Liver (tissue), 9 donors: ENCODE measurements around the gene LAMB3. TPM values are rescaled to one million over a fixed set of nuclear protein-coding genes. Genes with fewer than 3 reads are reported as not detected.

Source experiments
- DNase-seq: peaks from one replicate; pipeline ENCODE4 v3.0.0-alpha.2; 2017; ENCODE audit warnings: low spot score
- H3K27ac ChIP-seq, 2 donors: one replicate each; pipeline ENCODE4 v1.7.0; 2013; ENCODE audit warnings: inconsistent platforms in 2 of 2, low read length in 2 of 2, control low read depth in 1 of 2, low read depth in 1 of 2, mild to moderate bottlenecking in 1 of 2
- H3K27me3 ChIP-seq, 4 donors: one replicate each; pipeline versions ENCODE4 v1.6.1 to v1.7.0; 2013; ENCODE audit warnings: low read length in 3 of 4, inconsistent platforms in 1 of 4, mild to moderate bottlenecking in 1 of 4, moderate library complexity in 1 of 4; ENCODE audit not compliant: control insufficient read depth in 4 of 4, insufficient read depth in 4 of 4
- H3K36me3 ChIP-seq, 4 donors: one replicate each; pipeline versions ENCODE4 v1.6.1 to v1.7.0; 2013; ENCODE audit warnings: low read length in 3 of 4, mild to moderate bottlenecking in 3 of 4, low read depth in 1 of 4, moderate library complexity in 1 of 4; ENCODE audit not compliant: control insufficient read depth in 4 of 4, insufficient read depth in 3 of 4
- H3K4me1 ChIP-seq, 4 donors: one replicate each; pipeline versions ENCODE4 v1.6.1 to v1.7.0; 2013; ENCODE audit warnings: low read length in 3 of 4, mild to moderate bottlenecking in 3 of 4, moderate library complexity in 1 of 4; ENCODE audit not compliant: control insufficient read depth in 4 of 4, insufficient read depth in 4 of 4
- H3K4me3 ChIP-seq, 3 donors: one replicate each; pipeline versions ENCODE4 v1.6.1 to v1.7.0; 2013; ENCODE audit warnings: low read length in 3 of 3, control low read depth in 1 of 3, low read depth in 1 of 3, mild to moderate bottlenecking in 1 of 3
- H3K9ac ChIP-seq, 2 donors: one replicate each; pipeline ENCODE4 v1.7.0; 2013; ENCODE audit warnings: low read length in 2 of 2, mild to moderate bottlenecking in 2 of 2, moderate library complexity in 2 of 2, control low read depth in 1 of 2, low read depth in 1 of 2
- H3K9me3 ChIP-seq, 4 donors: one replicate each; pipeline versions ENCODE4 v1.6.1 to v1.7.0; 2013; ENCODE audit warnings: low read length in 3 of 4; ENCODE audit not compliant: control insufficient read depth in 4 of 4
- CTCF ChIP-seq: fragments of 150-350 bp; IDR thresholded peaks from 2 replicates; pipeline ENCODE4 v1.5.1; 2017; ENCODE audit warnings: improper control_type of control experiment, low read depth, low read length; ENCODE audit not compliant: missing input control
- FOXA1 ChIP-seq: IDR thresholded peaks from 2 replicates; pipeline ENCODE4 v1.6.1; 2016; ENCODE audit warnings: antibody characterized with exemption
- FOXA2 ChIP-seq: IDR thresholded peaks from 2 replicates; pipeline ENCODE4 v1.6.1; 2016; ENCODE audit warnings: antibody characterized with exemption
- GABPA ChIP-seq, 2 donors: IDR thresholded peaks in 1 of 2; conservative IDR thresholded peaks in 1 of 2; 2 replicates each; pipeline ENCODE4 v1.6.1; 2016; ENCODE audit warnings: antibody characterized with exemption in 2 of 2, mild to moderate bottlenecking in 1 of 2, moderate library complexity in 1 of 2
- HNF4A ChIP-seq, 2 donors: conservative IDR thresholded peaks; 2 replicates each; pipeline ENCODE4 v1.6.1; 2016; ENCODE audit warnings: antibody characterized with exemption in 2 of 2, mild to moderate bottlenecking in 2 of 2
- HNF4G ChIP-seq: IDR thresholded peaks from 2 replicates; pipeline ENCODE4 v1.6.1; 2016; ENCODE audit warnings: antibody characterized with exemption
- JUND ChIP-seq, 2 donors: IDR thresholded peaks; 2 replicates each; pipeline ENCODE4 v1.6.1; 2016; ENCODE audit warnings: antibody characterized with exemption in 2 of 2
- RAD21 ChIP-seq, 2 donors: IDR thresholded peaks; 2 replicates each; pipeline ENCODE4 v1.6.1; 2016; ENCODE audit warnings: antibody characterized with exemption in 2 of 2, mild to moderate bottlenecking in 2 of 2
- RXRA ChIP-seq, 2 donors: IDR thresholded peaks; 2 replicates each; pipeline ENCODE4 v1.6.1; 2017 to 2018; ENCODE audit warnings: antibody characterized with exemption in 2 of 2, mild to moderate bottlenecking in 1 of 2
- TAF1 ChIP-seq: conservative IDR thresholded peaks from 2 replicates; pipeline ENCODE4 v1.6.1; 2016; ENCODE audit warnings: antibody characterized with exemption, mild to moderate bottlenecking
- YY1 ChIP-seq: IDR thresholded peaks from 2 replicates; pipeline ENCODE4 v1.6.1; 2016; ENCODE audit warnings: antibody characterized with exemption, mild to moderate bottlenecking
- WGBS: extraction: QIAGEN DNeasy Blood & Tissue Kit; methylation state at CpG from one replicate; pipeline ENCODE4 v1.1.7; 2013; 5-methylcytosine and 5-hydroxymethylcytosine counted together
- polyA plus RNA-seq, 2 donors: library from polyadenylated mRNA; stranded (reverse) in 1 of 2; unstranded in 1 of 2; fragments of 200-250 nt in 1 of 2; fragments of >200 nt in 1 of 2; fragmentation: Nextera tagmentation in 1 of 2; extraction: Ambion mirVana in 1 of 2; gene quantifications; one replicate each; pipeline versions ENCODE4 v1.2.1 to v1.2.3, GENCODE V29; 2013 to 2015
- total RNA-seq, 2 donors: library from RNA; depleted of rRNA; stranded (reverse); fragments of >200 nt; gene quantifications; one replicate each; pipeline ENCODE4 v1.2.3, GENCODE V29; 2014
- TF ChIP-seq, protein P1 (sequence below): IDR thresholded peaks from 2 replicates; pipeline ENCODE4 v1.6.1; 2016; ENCODE audit warnings: antibody characterized with exemption
- TF ChIP-seq, protein P2 (sequence below): IDR thresholded peaks from 2 replicates; pipeline ENCODE4 v1.6.1; 2016; ENCODE audit warnings: antibody characterized with exemption
- TF ChIP-seq, protein P3 (sequence below): IDR thresholded peaks from 2 replicates; pipeline ENCODE4 v1.6.1; 2016; ENCODE audit warnings: antibody characterized with exemption
- TF ChIP-seq, protein P4 (sequence below): IDR thresholded peaks from 2 replicates; pipeline ENCODE4 v1.6.1; 2016; ENCODE audit warnings: antibody characterized with exemption, mild to moderate bottlenecking
- donor health status: healthy.
- donor health status: healthy.
- donor health status: healthy.
- donor health status: healthy.
- donor health status: healthy.

LAMB3 gene
- total and polyA plus RNA-seq, 4 donors, result 1.3 to 9.1 (median 5.6) TPM

- no peaks in the 10 kb centered on the region for H3K9me3 ChIP-seq
- H3K9ac ChIP-seq, result no peak overlapping the region
- H3K36me3 ChIP-seq, result no peaks in the 10 kb centered on the region
- TF ChIP-seq CTCF (no peak), RXRA (IDR thresholded peaks at IDR 0.05) (no peak), HNF4G (no peak), FOXA2 (no peak), TAF1 (no peak), HNF4A (conservative IDR thresholded peaks at IDR 0.05) (no peak), JUND (IDR thresholded peaks at IDR 0.05) (no peak), YY1 (no peak), FOXA1 (no peak), RAD21 (IDR thresholded peaks at IDR 0.05) (no peak), GABPA (IDR thresholded peaks at IDR 0.05 in 1 of 2, conservative IDR thresholded peaks at IDR 0.05 in 1 of 2) (no peak)
- TF ChIP-seq, protein P1, sequence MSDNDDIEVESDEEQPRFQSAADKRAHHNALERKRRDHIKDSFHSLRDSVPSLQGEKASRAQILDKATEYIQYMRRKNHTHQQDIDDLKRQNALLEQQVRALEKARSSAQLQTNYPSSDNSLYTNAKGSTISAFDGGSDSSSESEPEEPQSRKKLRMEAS, result no peak
- TF ChIP-seq, protein P2, sequence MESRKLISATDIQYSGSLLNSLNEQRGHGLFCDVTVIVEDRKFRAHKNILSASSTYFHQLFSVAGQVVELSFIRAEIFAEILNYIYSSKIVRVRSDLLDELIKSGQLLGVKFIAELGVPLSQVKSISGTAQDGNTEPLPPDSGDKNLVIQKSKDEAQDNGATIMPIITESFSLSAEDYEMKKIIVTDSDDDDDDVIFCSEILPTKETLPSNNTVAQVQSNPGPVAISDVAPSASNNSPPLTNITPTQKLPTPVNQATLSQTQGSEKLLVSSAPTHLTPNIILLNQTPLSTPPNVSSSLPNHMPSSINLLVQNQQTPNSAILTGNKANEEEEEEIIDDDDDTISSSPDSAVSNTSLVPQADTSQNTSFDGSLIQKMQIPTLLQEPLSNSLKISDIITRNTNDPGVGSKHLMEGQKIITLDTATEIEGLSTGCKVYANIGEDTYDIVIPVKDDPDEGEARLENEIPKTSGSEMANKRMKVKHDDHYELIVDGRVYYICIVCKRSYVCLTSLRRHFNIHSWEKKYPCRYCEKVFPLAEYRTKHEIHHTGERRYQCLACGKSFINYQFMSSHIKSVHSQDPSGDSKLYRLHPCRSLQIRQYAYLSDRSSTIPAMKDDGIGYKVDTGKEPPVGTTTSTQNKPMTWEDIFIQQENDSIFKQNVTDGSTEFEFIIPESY, result no peak
- TF ChIP-seq, protein P3, sequence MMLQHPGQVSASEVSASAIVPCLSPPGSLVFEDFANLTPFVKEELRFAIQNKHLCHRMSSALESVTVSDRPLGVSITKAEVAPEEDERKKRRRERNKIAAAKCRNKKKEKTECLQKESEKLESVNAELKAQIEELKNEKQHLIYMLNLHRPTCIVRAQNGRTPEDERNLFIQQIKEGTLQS, result no peak
- TF ChIP-seq, protein P4, sequence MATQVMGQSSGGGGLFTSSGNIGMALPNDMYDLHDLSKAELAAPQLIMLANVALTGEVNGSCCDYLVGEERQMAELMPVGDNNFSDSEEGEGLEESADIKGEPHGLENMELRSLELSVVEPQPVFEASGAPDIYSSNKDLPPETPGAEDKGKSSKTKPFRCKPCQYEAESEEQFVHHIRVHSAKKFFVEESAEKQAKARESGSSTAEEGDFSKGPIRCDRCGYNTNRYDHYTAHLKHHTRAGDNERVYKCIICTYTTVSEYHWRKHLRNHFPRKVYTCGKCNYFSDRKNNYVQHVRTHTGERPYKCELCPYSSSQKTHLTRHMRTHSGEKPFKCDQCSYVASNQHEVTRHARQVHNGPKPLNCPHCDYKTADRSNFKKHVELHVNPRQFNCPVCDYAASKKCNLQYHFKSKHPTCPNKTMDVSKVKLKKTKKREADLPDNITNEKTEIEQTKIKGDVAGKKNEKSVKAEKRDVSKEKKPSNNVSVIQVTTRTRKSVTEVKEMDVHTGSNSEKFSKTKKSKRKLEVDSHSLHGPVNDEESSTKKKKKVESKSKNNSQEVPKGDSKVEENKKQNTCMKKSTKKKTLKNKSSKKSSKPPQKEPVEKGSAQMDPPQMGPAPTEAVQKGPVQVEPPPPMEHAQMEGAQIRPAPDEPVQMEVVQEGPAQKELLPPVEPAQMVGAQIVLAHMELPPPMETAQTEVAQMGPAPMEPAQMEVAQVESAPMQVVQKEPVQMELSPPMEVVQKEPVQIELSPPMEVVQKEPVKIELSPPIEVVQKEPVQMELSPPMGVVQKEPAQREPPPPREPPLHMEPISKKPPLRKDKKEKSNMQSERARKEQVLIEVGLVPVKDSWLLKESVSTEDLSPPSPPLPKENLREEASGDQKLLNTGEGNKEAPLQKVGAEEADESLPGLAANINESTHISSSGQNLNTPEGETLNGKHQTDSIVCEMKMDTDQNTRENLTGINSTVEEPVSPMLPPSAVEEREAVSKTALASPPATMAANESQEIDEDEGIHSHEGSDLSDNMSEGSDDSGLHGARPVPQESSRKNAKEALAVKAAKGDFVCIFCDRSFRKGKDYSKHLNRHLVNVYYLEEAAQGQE, result no peak
- DNase-seq, result no peak
- no peak overlapping the region for H3K4me3 ChIP-seq
- peaks cover 28 to 66% (median 59%) of the 10 kb centered on the region in 4 donors for H3K4me1 ChIP-seq
- H3K27me3 ChIP-seq, result no peaks in the 10 kb centered on the region
- no peak overlapping the region for H3K27ac ChIP-seq
- WGBS, result 90% methylated on average over 1 of the region's 1 CpG
Measured at GRCh38 chr1:209661071-209661470, 8.8 kb upstream of the LAMB3 start.

- no peak overlapping the region for H3K4me3 ChIP-seq
- no peaks in the 10 kb centered on the region for H3K27me3 ChIP-seq
- H3K36me3 ChIP-seq, result no peaks in the 10 kb centered on the region
- H3K27ac ChIP-seq, result no peak overlapping the region
- TF ChIP-seq, protein P1, result peak; percentile 52
- TF ChIP-seq FOXA1, result no peak
- H3K9ac ChIP-seq, result no peak overlapping the region
- peaks cover 33 to 73% (median 65%) of the 10 kb centered on the region in 4 donors for H3K4me1 ChIP-seq
- WGBS, result 62% methylated on average over 5 of the region's 5 CpGs
- H3K9me3 ChIP-seq, result no peaks in the 10 kb centered on the region
- DNase-seq, result no peak
Measured at GRCh38 chr1:209659909-209660308, 7.7 kb upstream of the LAMB3 start.
